Adrenal gland (tissue), 5 donors: ENCODE measurements around the gene PAM16.

Experiments
- POLR2A ChIP-seq, 2 donors: fragments of 450-650 bp; IDR thresholded peaks; one replicate each; pipeline ENCODE4 v1.6.1; 2017; ENCODE audit warnings: antibody characterized with exemption in 2 of 2, mild to moderate bottlenecking in 2 of 2, moderate library complexity in 1 of 2
- TF ChIP-seq, protein P1 (sequence below), 6 experiments: fragments of 450-650 bp in 4 of 6; fragments of 200-600 bp in 2 of 6; sonication (generic) in 1 of 6; IDR thresholded peaks; 1 replicate in 5 of 6; 2 replicates in 1 of 6; pipeline versions ENCODE4 v1.5.1 to v1.8.0; 2016 to 2021; ENCODE audit warnings: antibody characterized with exemption in 6 of 6, mild to moderate bottlenecking in 2 of 6, moderate library complexity in 1 of 6
- donor health status: DM: no; HTN: no; CAD: no.

DNA sequence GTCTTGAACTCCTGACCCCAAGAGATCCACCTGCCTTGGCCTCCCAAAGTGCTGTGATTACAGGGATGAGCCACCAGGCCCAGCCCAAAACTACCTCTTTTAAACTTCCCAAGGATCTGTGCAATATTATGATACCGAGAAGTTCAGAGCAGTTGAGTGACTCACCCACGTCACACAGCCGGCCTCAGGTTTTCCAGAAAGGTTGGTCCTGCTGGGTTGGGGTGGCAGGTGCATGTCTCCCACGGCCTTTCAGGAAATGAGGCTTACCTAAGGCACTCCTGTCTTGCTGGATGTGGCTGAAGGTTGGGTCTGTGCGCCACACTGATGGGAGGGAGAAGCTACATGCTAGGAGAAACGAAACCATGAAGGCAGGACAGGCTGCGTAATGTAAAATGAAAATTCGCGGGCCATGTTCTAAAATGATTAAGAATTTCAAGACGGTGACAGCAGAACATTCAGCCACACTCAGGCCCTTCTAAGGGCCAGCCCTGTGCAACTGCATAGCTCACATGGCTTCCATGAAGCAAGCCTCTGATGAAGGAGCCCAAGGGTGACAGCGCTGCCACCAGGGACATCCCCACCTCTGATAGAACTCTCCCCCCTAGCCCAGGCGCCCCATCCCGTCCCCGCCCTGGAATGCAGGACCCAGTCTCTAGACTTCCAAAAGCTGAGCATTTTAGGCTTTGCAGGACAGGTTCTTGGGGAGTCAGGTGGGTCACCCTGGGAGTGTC, 41.9 kb downstream of the PAM16 start:
- no peak for TF ChIP-seq POLR2A (IDR thresholded peaks at IDR 0.05)
- TF ChIP-seq, protein P1, sequence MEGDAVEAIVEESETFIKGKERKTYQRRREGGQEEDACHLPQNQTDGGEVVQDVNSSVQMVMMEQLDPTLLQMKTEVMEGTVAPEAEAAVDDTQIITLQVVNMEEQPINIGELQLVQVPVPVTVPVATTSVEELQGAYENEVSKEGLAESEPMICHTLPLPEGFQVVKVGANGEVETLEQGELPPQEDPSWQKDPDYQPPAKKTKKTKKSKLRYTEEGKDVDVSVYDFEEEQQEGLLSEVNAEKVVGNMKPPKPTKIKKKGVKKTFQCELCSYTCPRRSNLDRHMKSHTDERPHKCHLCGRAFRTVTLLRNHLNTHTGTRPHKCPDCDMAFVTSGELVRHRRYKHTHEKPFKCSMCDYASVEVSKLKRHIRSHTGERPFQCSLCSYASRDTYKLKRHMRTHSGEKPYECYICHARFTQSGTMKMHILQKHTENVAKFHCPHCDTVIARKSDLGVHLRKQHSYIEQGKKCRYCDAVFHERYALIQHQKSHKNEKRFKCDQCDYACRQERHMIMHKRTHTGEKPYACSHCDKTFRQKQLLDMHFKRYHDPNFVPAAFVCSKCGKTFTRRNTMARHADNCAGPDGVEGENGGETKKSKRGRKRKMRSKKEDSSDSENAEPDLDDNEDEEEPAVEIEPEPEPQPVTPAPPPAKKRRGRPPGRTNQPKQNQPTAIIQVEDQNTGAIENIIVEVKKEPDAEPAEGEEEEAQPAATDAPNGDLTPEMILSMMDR (IDR thresholded peaks at IDR 0.05): no peak
